GM23338 (cell line): ENCODE data around the gene NOP58. TPM values are rescaled to one million over a fixed set of nuclear protein-coding genes. Genes with fewer than 3 reads are reported as not detected.

Experiments
- ATAC-seq: fragments of 200-7000 bp; cut with Tn5 transposase; 3 replicates; pipeline ENCODE4 v1.9.1; 2020
- DNase-seq: peaks from one replicate; pipeline ENCODE4 v3.0.0-alpha.2; 2015; ENCODE audit warnings: low spot score
- H2AFZ ChIP-seq: fragments of 200-600 bp; sonication (generic); 2 replicates; pipeline ENCODE4 v1.8.0; 2016; ENCODE audit warnings: antibody characterized with exemption, mild to moderate bottlenecking, moderate library complexity
- H3F3A ChIP-seq: fragments of 200-600 bp; sonication (generic); replicated peaks from 2 replicates; pipeline ENCODE4 v1.8.0; 2017; ENCODE audit warnings: antibody characterized with exemption, mixed run types, low read depth
- H3K27ac ChIP-seq: fragments of 200-600 bp; sonication (generic); 2 replicates; pipeline ENCODE4 v1.6.1; 2016; ENCODE audit warnings: low read depth
- H3K27me3 ChIP-seq: fragments of 200-600 bp; sonication (generic); 2 replicates; pipeline ENCODE4 v1.8.0; 2016; ENCODE audit warnings: mild to moderate bottlenecking, mixed run types, moderate library complexity; ENCODE audit not compliant: insufficient read depth
- H3K36me3 ChIP-seq: fragments of 200-600 bp; sonication (generic); 2 replicates; pipeline ENCODE4 v1.8.0; 2016; ENCODE audit warnings: mild to moderate bottlenecking; ENCODE audit not compliant: insufficient read depth
- H3K4me1 ChIP-seq: fragments of 200-600 bp; sonication (generic); 2 replicates; pipeline ENCODE4 v1.8.0; 2016; ENCODE audit warnings: mild to moderate bottlenecking, moderate library complexity; ENCODE audit not compliant: insufficient read depth
- H3K4me2 ChIP-seq: fragments of 200-600 bp; sonication (generic); 2 replicates; pipeline ENCODE4 v1.7.1; 2017; ENCODE audit warnings: mixed run types
- H3K4me3 ChIP-seq: fragments of 200-600 bp; sonication (generic); 2 replicates; pipeline ENCODE4 v1.6.1; 2016; ENCODE audit warnings: mixed run types
- H3K79me2 ChIP-seq: fragments of 200-600 bp; sonication (generic); replicated peaks from 2 replicates; pipeline ENCODE4 v1.8.0; 2017; ENCODE audit warnings: mild to moderate bottlenecking; ENCODE audit not compliant: insufficient read depth
- H3K9me2 ChIP-seq: fragments of 200-600 bp; sonication (generic); 2 replicates; pipeline ENCODE4 v1.8.0; 2017; ENCODE audit not compliant: insufficient read depth
- H4K20me1 ChIP-seq: fragments of 200-600 bp; sonication (generic); replicated peaks from 2 replicates; pipeline ENCODE4 v1.8.0; 2017; ENCODE audit warnings: mild to moderate bottlenecking; ENCODE audit not compliant: insufficient read depth
- H3K27ac Mint-ChIP-seq: 2 replicates; pipeline ENCODE4 v1.8.0; 2020; ENCODE audit warnings: inconsistent platforms, mild to moderate bottlenecking, moderate library complexity, mixed read lengths
- H3K27me3 Mint-ChIP-seq: 3 replicates; pipeline ENCODE4 v1.8.0; 2022; ENCODE audit warnings: low read depth, mild to moderate bottlenecking, moderate library complexity, mixed read lengths, inconsistent platforms; ENCODE audit not compliant: insufficient read depth, poor library complexity
- H3K36me3 Mint-ChIP-seq: 3 replicates; pipeline ENCODE4 v1.8.0; 2021; ENCODE audit warnings: low read depth, mild to moderate bottlenecking, inconsistent platforms, moderate library complexity, mixed read lengths
- H3K4me1 Mint-ChIP-seq: 3 replicates; pipeline ENCODE4 v1.8.0; 2020; ENCODE audit warnings: mild to moderate bottlenecking, inconsistent platforms, mixed read lengths
- H3K4me3 Mint-ChIP-seq: 3 replicates; pipeline ENCODE4 v1.8.0; 2021; ENCODE audit warnings: moderate library complexity, mild to moderate bottlenecking, inconsistent platforms, mixed read lengths
- H3K9me3 Mint-ChIP-seq: 3 replicates; pipeline ENCODE4 v1.8.0; 2020; ENCODE audit warnings: moderate library complexity, mild to moderate bottlenecking, inconsistent platforms, mixed read lengths
- CREB1 ChIP-seq: fragments of 250-450 bp; sonication (Bioruptor Pico); IDR thresholded peaks from 2 replicates; pipeline ENCODE4 v1.5.0; 2020; ENCODE audit warnings: low read depth, mild to moderate bottlenecking, moderate library complexity
- CTCF ChIP-seq, 2 experiments: fragments of 200-600 bp in 1 of 2; sonication (generic) in 1 of 2; conservative IDR thresholded peaks; 2 replicates each; pipeline versions ENCODE4 v1.5.1 to v1.6.1; 2016 to 2017; ENCODE audit warnings: antibody characterized with exemption in 2 of 2, low read depth in 2 of 2, mild to moderate bottlenecking in 2 of 2, moderate library complexity in 1 of 2
- EZH2 ChIP-seq: fragments of 200-600 bp; sonication (generic); IDR thresholded peaks from one replicate; pipeline ENCODE4 v1.8.0; 2017; ENCODE audit warnings: antibody characterized with exemption, mild to moderate bottlenecking, low read depth; ENCODE audit not compliant: unreplicated experiment
- EZH2phosphoT487 ChIP-seq: fragments of 200-600 bp; sonication (generic); IDR thresholded peaks from one replicate; pipeline ENCODE4 v1.8.1; 2018; ENCODE audit warnings: antibody characterized with exemption; ENCODE audit not compliant: unreplicated experiment
- JUNB ChIP-seq: IDR thresholded peaks from one replicate; pipeline ENCODE4 v1.6.1; 2016; ENCODE audit warnings: antibody characterized with exemption; ENCODE audit not compliant: unreplicated experiment
- NANOG ChIP-seq: IDR thresholded peaks from 2 replicates; pipeline ENCODE4 v1.6.1; 2016; ENCODE audit warnings: antibody characterized with exemption, borderline replicate concordance
- POLR2AphosphoS5 ChIP-seq: IDR thresholded peaks from 2 replicates; pipeline ENCODE4 v1.6.1; 2016; ENCODE audit warnings: antibody characterized with exemption, low read depth
- REST ChIP-seq: IDR thresholded peaks from one replicate; pipeline ENCODE4 v1.6.1; 2018; ENCODE audit warnings: antibody characterized with exemption; ENCODE audit not compliant: unreplicated experiment
- STAT1 ChIP-seq: IDR thresholded peaks from one replicate; pipeline ENCODE4 v1.6.1; 2016; ENCODE audit warnings: antibody characterized with exemption; ENCODE audit not compliant: unreplicated experiment
- ZNF114 ChIP-seq: fragments of 250-450 bp; sonication (Bioruptor Pico); IDR thresholded peaks from 2 replicates; pipeline ENCODE4 v1.5.0; 2020; ENCODE audit warnings: mild to moderate bottlenecking, moderate library complexity
- ZNF331 ChIP-seq: fragments of 250-450 bp; sonication (Bioruptor Pico); IDR thresholded peaks from 2 replicates; pipeline ENCODE4 v1.5.0; 2020; ENCODE audit warnings: low read depth, mild to moderate bottlenecking, moderate library complexity
- ZNF462 ChIP-seq: fragments of 250-450 bp; sonication (Bioruptor Pico); IDR thresholded peaks from 2 replicates; pipeline ENCODE4 v1.5.0; 2020; ENCODE audit warnings: mild to moderate bottlenecking, moderate library complexity
- polyA plus RNA-seq: library from polyadenylated mRNA; unstranded; fragments of >200 nt; fragmentation: Nextera tagmentation; extraction: Ambion mirVana; gene quantifications from 2 replicates; pipeline ENCODE4 v1.2.1, GENCODE V29; 2016
- total RNA-seq: library from RNA; depleted of rRNA; stranded (reverse); fragments of >200 nt; shearing (Covaris generic); gene quantifications from 2 replicates; pipeline ENCODE4 v1.2.3, GENCODE V29; 2014
- TF ChIP-seq, protein P1 (sequence below): IDR thresholded peaks from 2 replicates; pipeline ENCODE4 v1.6.1; 2016; ENCODE audit warnings: antibody characterized with exemption

NOP58 gene
- total and polyA plus RNA-seq, 2 experiments from 2014 or later, result 174 to 236 TPM

DNA sequence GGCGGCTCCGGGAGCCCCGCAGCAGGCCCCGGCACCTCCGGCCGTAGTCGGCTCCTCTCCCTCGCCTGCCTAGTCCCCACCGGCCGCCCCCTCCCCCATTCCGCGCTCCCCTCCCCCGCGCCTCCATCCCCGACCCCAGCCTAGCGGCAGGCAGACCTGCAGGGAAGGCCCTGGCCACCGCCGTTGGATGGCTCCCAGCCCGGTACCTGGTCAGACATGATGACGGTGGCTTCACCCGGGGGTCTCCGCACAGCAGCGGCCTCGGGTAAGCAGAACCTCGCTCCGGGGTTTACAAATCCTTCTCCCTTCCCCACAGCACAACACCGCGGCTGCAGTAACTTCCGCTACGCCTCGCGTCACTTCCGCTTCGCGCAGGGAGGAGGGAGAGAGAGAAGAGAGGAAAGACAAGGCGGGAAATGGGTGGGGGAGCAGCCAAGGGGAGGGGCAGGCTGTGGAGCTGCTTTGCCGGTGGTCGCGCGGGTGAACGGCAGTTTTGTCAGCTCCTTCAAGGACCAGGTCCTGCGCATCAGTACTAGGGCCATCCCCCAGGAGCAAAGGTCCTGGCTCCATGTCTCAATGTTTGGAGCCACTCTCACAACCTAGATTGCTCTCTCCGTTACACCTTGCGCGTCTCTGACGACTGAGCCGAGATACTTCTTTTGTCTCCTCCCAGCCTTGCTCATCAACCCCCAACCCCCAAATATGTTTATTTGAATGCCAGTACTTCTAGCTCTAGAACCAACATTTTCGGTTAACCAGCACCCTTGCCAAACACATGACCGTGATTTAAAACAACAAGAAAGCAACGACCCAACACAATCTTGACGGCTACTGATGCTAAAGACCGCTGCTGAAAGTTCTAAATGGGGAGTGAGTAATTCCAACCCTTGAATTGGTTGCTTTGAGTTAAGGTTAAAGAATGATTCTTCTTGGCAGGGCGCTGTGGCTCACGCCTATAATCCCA is 27.0 kb upstream of the NOP58 start, which contains the start of gene SUMO1:
SUMO1 (minus strand) TSS at position 364 of the 964 bp plus-strand sequence; CDS start at position 218, 146 bp downstream.
- no peaks in the 10 kb centered on the region for H3K27me3 ChIP-seq
- H3K27me3 Mint-ChIP-seq, result peaks cover 23% of the 10 kb centered on the region
- peak within 1 kb of the TSS; percentile 96 for H3K4me3 Mint-ChIP-seq

More for the DNA sequence above, 27.0 kb upstream of the NOP58 start, which contains the start of gene SUMO1:
- H3K9me2 ChIP-seq, result no peaks in the 10 kb centered on the region
- H3K36me3 Mint-ChIP-seq, result peaks cover 7% of the 10 kb centered on the region; the same call in 1 of the 3 replicates
- no peaks in the 10 kb centered on the region for H3K36me3 ChIP-seq
- H3K4me3 ChIP-seq, result peak within 1 kb of the TSS; percentile 99
- DNase-seq (peak; percentile 97), ATAC-seq (peak; percentile 88)
- H3F3A ChIP-seq, result 0 out of 2 replicates have a peak, but pooled peaks cover 3% of the 10 kb centered on the region
- peaks cover 49% of the 10 kb centered on the region for H3K79me2 ChIP-seq
- H2AFZ ChIP-seq, result peak within 1 kb of the TSS; percentile 4
- peaks cover 27% of the 10 kb centered on the region for H4K20me1 ChIP-seq
- peaks cover 15% of the 10 kb centered on the region for H3K4me1 ChIP-seq
- H3K4me1 Mint-ChIP-seq, result peaks cover 25% of the 10 kb centered on the region; the same call in 2 of the 3 replicates
- H3K27ac Mint-ChIP-seq, result peak within 1 kb of the TSS; percentile 98
- no peaks in the 10 kb centered on the region; the same call in 2 of the 3 replicates for H3K9me3 Mint-ChIP-seq
- TF ChIP-seq ZNF114, result no peak
- peak; percentile 38 for TF ChIP-seq REST
- TF ChIP-seq CTCF (conservative IDR thresholded peaks at IDR 0.05; ENCODE audit: low read depth in 2 of 2), result no peak
- TF ChIP-seq CREB1 (CRISPR knock-in tag), result peak; percentile 91
- TF ChIP-seq NANOG, result no peak
- TF ChIP-seq EZH2phosphoT487, result no peak
- peak; percentile 97 for TF ChIP-seq POLR2AphosphoS5
- TF ChIP-seq EZH2, result no peak
- no peak for TF ChIP-seq STAT1
- TF ChIP-seq ZNF331 (CRISPR knock-in tag), result no peak
- TF ChIP-seq ZNF462 (CRISPR knock-in tag), result no peak
- TF ChIP-seq, protein P1, sequence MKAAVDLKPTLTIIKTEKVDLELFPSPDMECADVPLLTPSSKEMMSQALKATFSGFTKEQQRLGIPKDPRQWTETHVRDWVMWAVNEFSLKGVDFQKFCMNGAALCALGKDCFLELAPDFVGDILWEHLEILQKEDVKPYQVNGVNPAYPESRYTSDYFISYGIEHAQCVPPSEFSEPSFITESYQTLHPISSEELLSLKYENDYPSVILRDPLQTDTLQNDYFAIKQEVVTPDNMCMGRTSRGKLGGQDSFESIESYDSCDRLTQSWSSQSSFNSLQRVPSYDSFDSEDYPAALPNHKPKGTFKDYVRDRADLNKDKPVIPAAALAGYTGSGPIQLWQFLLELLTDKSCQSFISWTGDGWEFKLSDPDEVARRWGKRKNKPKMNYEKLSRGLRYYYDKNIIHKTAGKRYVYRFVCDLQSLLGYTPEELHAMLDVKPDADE, result peak; percentile 75
- TF ChIP-seq JUNB, result no peak
- peak within 1 kb of the TSS; percentile 96 for H3K27ac ChIP-seq
- peak within 1 kb of the TSS; percentile 100 for H3K4me2 ChIP-seq
